ENCODE data around the gene CDH8.
"Not testable (repeated sequence)": the region's sequence is repeated elsewhere in the genome, so short reads cannot be mapped to it uniquely, and the experiment has no call there.

CDH8 gene

GRCh38 chr16:61836804-61837393 is 199.3 kb downstream of the CDH8 start:
- DNase-seq, result no peak

- no peak for DNase-seq
These were observed 202.2 kb downstream of the CDH8 start for GRCh38 chr16:61834082-61834481.

GRCh38 chr16:61831351-61831917 is 204.8 kb downstream of the CDH8 start:
- DNase-seq, result no peak

- DNase-seq, result no peak
These were observed 206.6 kb downstream of the CDH8 start for GRCh38 chr16:61829631-61830030.

- DNase-seq, result no peak
These were observed 212.9 kb downstream of the CDH8 start for GRCh38 chr16:61823326-61823725.

- no peak for DNase-seq
These were observed 215.4 kb downstream of the CDH8 start for GRCh38 chr16:61820820-61821219.

GRCh38 chr16:61820398-61820797 is 215.8 kb downstream of the CDH8 start:
- DNase-seq, result no peak

- no peak for DNase-seq
These were observed 217.4 kb downstream of the CDH8 start for GRCh38 chr16:61818850-61819249.

GRCh38 chr16:61817583-61818278 is 218.5 kb downstream of the CDH8 start:
- no peak for DNase-seq

GRCh38 chr16:61814726-61815347 is 221.4 kb downstream of the CDH8 start:
- DNase-seq, result no peak

GRCh38 chr16:61813339-61813738 is 222.9 kb downstream of the CDH8 start:
- no peak for DNase-seq

GRCh38 chr16:61812251-61812650 is 224.0 kb downstream of the CDH8 start:
- no peak for DNase-seq

GRCh38 chr16:61807551-61807950 is 228.7 kb downstream of the CDH8 start:
- no peak for DNase-seq

GRCh38 chr16:61801217-61801616 is 235.0 kb downstream of the CDH8 start:
- DNase-seq, result not testable (repeated sequence)

- DNase-seq, result no peak
These were observed 237.5 kb downstream of the CDH8 start for GRCh38 chr16:61798741-61799140.

- no peak for DNase-seq
These were observed 238.2 kb downstream of the CDH8 start for GRCh38 chr16:61797961-61798507.

GRCh38 chr16:61797296-61797795 is 238.9 kb downstream of the CDH8 start:
- no peak for DNase-seq

GRCh38 chr16:61792194-61792909 is 243.9 kb downstream of the CDH8 start:
- DNase-seq, result no peak

- DNase-seq, result no peak
These were observed 244.8 kb downstream of the CDH8 start for GRCh38 chr16:61791464-61791863.

GRCh38 chr16:61781855-61782254 is 254.4 kb downstream of the CDH8 start:
- not testable (repeated sequence) for DNase-seq

- no peak for DNase-seq
These were observed 256.1 kb downstream of the CDH8 start for GRCh38 chr16:61780161-61780560.

GRCh38 chr16:61770301-61770700 is 265.9 kb downstream of the CDH8 start:
- no peak for DNase-seq

GRCh38 chr16:61763991-61764390 is 272.2 kb downstream of the CDH8 start:
- DNase-seq, result no peak

Measured in T-helper 2 cell (primary cell).